CD8-positive, alpha-beta memory T cell (primary cell): Measurements from ENCODE around the gene PACC1. TPM values are rescaled to one million over a fixed set of nuclear protein-coding genes. Genes with fewer than 3 reads are reported as not detected.

ENCODE experiments used
- CTCF ChIA-PET: fragments of 350-600 bp; sonication (Branson Sonifier 250); formaldehyde crosslinking; loops from one replicate; lab custom pipeline; 2021; ENCODE audit warnings: antibody characterized with exemption; lab: Charles Lee
- POLR2A ChIA-PET: fragments of 350-600 bp; sonication (Branson Sonifier 250); formaldehyde crosslinking; loops from one replicate; lab custom pipeline; 2021; ENCODE audit warnings: antibody characterized with exemption; lab: Charles Lee
- DNase-seq, 5 donors: peaks; one replicate each; pipeline versions ENCODE4 v3.0.0 to v3.0.0-alpha.2; 2020 to 2022; ENCODE audit warnings: mixed read lengths in 1 of 5
- H3K27ac ChIP-seq: one replicate; pipeline ENCODE4 v1.7.0; 2013; ENCODE audit warnings: low read depth, mild to moderate bottlenecking, low read length, moderate library complexity
- H3K27me3 ChIP-seq: 2 replicates; pipeline ENCODE4 v1.7.0; 2013; ENCODE audit warnings: low read length, mild to moderate bottlenecking; ENCODE audit not compliant: insufficient read depth, poor library complexity, severe bottlenecking
- H3K36me3 ChIP-seq: 2 replicates; pipeline ENCODE4 v1.7.0; 2013; ENCODE audit warnings: mild to moderate bottlenecking, low read length, moderate library complexity; ENCODE audit not compliant: insufficient read depth
- H3K4me1 ChIP-seq: 2 replicates; pipeline ENCODE4 v1.7.0; 2013; ENCODE audit warnings: mild to moderate bottlenecking, low read length, moderate library complexity; ENCODE audit not compliant: insufficient read depth
- H3K4me3 ChIP-seq: 2 replicates; pipeline ENCODE4 v1.7.0; 2013; ENCODE audit warnings: mild to moderate bottlenecking, low read length
- H3K9me3 ChIP-seq: 2 replicates; pipeline ENCODE4 v1.7.0; 2013; ENCODE audit warnings: mild to moderate bottlenecking, low read length
- H3K27ac Mint-ChIP-seq, 8 donors: one replicate each; pipeline ENCODE4 v1.8.0; 2020 to 2021; ENCODE audit warnings: mixed read lengths in 8 of 8, mild to moderate bottlenecking in 6 of 8, inconsistent platforms in 3 of 8, moderate library complexity in 3 of 8
- H3K27me3 Mint-ChIP-seq, 2 donors: one replicate each; pipeline ENCODE4 v1.8.0; 2020 to 2021; ENCODE audit warnings: mixed read lengths in 2 of 2, mild to moderate bottlenecking in 1 of 2, moderate library complexity in 1 of 2
- H3K36me3 Mint-ChIP-seq, 3 donors: one replicate each; pipeline ENCODE4 v1.8.0; 2020 to 2021; ENCODE audit warnings: mixed read lengths in 3 of 3, inconsistent platforms in 1 of 3, mild to moderate bottlenecking in 1 of 3
- H3K4me1 Mint-ChIP-seq, 3 donors: one replicate each; pipeline ENCODE4 v1.8.0; 2020 to 2021; ENCODE audit warnings: mixed read lengths in 3 of 3, inconsistent platforms in 1 of 3, mild to moderate bottlenecking in 1 of 3
- H3K4me3 Mint-ChIP-seq, 7 donors: one replicate each; pipeline ENCODE4 v1.8.0; 2020 to 2021; ENCODE audit warnings: mixed read lengths in 7 of 7, mild to moderate bottlenecking in 6 of 7, moderate library complexity in 4 of 7, inconsistent platforms in 2 of 7
- H3K9me3 Mint-ChIP-seq, 5 donors: one replicate each; pipeline ENCODE4 v1.8.0; 2020 to 2022; ENCODE audit warnings: mixed read lengths in 5 of 5, mild to moderate bottlenecking in 3 of 5, moderate library complexity in 2 of 5, inconsistent platforms in 1 of 5
- polyA plus RNA-seq: library from polyadenylated mRNA; unstranded; fragments of 300-500 nt; fragmentation: Illumina TruSeq; gene quantifications from one replicate; pipeline ENCODE4 v1.2.3, GENCODE V29; 2021
- total RNA-seq, 2 experiments: library from RNA; stranded (reverse); gene quantifications; one replicate each; pipeline ENCODE4 v1.2.3, GENCODE V29; 2021

PACC1 gene
- total and polyA plus RNA-seq, 3 experiments from 2014 or later = 15.1 to 17.8 (median 16.9) TPM

DNA sequence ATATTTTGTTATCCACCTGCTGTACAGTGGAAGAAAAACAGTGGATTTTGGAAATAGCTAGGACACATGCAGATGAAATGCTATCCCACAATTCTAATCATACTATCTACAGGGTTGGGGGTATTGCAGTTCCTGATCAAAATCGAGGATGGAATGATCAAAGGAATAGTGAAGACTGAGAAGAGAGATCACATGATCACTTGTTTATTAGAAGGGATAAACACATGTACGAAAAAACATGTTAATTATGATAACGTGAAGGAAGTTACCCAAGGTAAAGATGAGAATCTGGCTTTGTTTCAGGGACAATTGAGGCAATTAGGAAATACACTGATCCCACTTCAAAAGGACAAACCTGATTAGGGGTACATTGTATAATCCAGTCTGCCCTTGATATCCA, 9.2 kb upstream of the PACC1 start:
- no peaks in the 10 kb centered on the region for H3K4me1 ChIP-seq
- ChIA-PET CTCF (interaction anchor here (1.0 kb wide), 1 partner anchor 9 kb away, joined by 4 read pairs; the partner anchor contains the start of gene PACC1), POLR2A (no interaction called here)
- no peak overlapping the region for H3K4me3 Mint-ChIP-seq
- H3K4me1 Mint-ChIP-seq = no peaks in the 10 kb centered on the region
- H3K9me3 ChIP-seq = no peaks in the 10 kb centered on the region
- no peaks in the 10 kb centered on the region for H3K9me3 Mint-ChIP-seq
- no peaks in the 10 kb centered on the region for H3K36me3 ChIP-seq
- H3K4me3 ChIP-seq = no peak overlapping the region
- DNase-seq = no peak
- no peaks in the 10 kb centered on the region for H3K36me3 Mint-ChIP-seq
- H3K27me3 Mint-ChIP-seq = peaks cover 0 to 18% of the 10 kb centered on the region in 2 donors
- no peaks in the 10 kb centered on the region for H3K27me3 ChIP-seq
- H3K27ac Mint-ChIP-seq = no peak overlapping the region
- H3K27ac ChIP-seq = no peak overlapping the region

DNA sequence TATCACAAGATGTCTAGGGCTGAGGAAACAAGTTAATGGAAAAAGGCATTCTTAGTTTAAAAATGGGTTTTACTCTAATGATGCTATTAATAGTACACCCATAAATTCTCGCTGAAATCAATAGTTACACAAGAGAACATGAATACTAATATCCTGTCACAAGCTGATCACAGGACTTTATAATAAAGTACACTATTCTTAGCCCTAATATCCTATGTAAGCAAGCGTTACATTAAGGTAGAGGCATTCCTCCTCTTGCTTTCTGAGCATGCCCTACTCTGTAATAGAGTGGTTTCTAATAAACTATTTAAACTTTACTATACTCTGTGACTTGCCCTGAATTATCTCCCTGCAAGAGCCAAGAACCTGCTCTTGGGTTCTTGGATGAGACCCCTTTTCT, 6.5 kb upstream of the PACC1 start:
- Mint-ChIP-seq H3K27me3 (peaks cover 0 to 18% of the 10 kb centered on the region in 2 donors), H3K27ac (no peak overlapping the region), H3K9me3 (no peaks in the 10 kb centered on the region), H3K4me3 (no peak overlapping the region), H3K4me1 (peaks cover 0 to 3% (median 0%) of the 10 kb centered on the region in 3 donors), H3K36me3 (no peaks in the 10 kb centered on the region)
- no peak overlapping the region for H3K27ac ChIP-seq
- no peaks in the 10 kb centered on the region for H3K9me3 ChIP-seq
- no peak for DNase-seq
- H3K36me3 ChIP-seq = no peaks in the 10 kb centered on the region
- no peaks in the 10 kb centered on the region for H3K4me1 ChIP-seq
- CTCF ChIA-PET = no interaction called here
- POLR2A ChIA-PET = no interaction called here
- H3K27me3 ChIP-seq = no peaks in the 10 kb centered on the region
- no peak overlapping the region for H3K4me3 ChIP-seq

DNA sequence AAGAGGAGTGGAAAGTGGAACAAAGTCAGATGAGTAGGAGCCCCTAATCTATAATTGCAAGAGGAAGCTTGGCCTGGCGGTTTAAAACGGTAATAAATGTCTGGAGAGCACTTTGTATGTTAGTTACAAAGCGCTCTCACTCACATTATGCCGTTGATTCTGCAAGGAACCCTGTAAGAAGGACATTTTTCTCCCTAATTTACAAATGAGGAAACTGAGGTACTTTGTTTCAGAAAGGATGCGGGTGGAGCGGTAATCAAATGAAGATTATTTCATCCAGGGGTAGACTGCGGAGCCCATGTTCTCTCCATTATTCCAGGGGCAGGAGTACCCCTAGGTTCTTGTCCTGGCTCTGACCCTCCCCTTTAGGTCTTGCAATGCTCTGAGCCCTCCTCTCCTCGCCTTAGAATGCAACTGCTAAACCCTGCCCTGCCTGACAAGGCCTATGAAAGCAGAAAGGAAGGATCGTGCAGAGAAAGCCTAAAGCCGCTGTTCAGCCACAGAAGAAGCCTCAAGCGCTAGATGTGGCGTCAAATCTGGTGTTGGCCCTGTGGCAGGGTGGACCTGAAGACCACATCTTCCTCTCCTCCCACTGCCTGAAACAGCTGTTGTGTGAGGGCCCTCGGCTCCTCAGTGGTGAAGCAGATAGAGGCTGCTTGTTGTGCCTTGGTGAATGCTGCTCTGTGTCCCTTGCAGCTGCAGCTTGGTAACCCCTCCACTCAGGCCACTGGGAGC, 588 bp upstream of the PACC1 start:
- H3K36me3 Mint-ChIP-seq = peaks cover 0 to 24% (median under 1%) of the 10 kb centered on the region in 3 donors
- Histone ChIP-seq H3K9me3 (no peaks in the 10 kb centered on the region), H3K36me3 (peaks cover 13% of the 10 kb centered on the region), H3K27ac (peak overlapping the region; percentile 55), H3K4me1 (peaks cover 25% of the 10 kb centered on the region), H3K27me3 (no peaks in the 10 kb centered on the region), H3K4me3 (peak overlapping the region; percentile 90)
- CTCF ChIA-PET = interaction anchor here (0.8 to 1.7 kb wide), 3 partner anchors 9 to 380 kb away, joined by 3 to 4 read pairs (median 4); partner anchors contain the start of genes DTL and INTS7
- POLR2A ChIA-PET = interaction anchor here (1.2 kb wide), 1 partner anchor 18 kb away, joined by 10 read pairs; the partner anchor contains the start of gene NENF
- H3K27ac Mint-ChIP-seq = peak overlapping the region; percentile 69 to 99 (median 94)
- no peaks in the 10 kb centered on the region for H3K27me3 Mint-ChIP-seq
- H3K9me3 Mint-ChIP-seq = no peaks in the 10 kb centered on the region
- H3K4me1 Mint-ChIP-seq = peaks cover 33 to 41% (median 34%) of the 10 kb centered on the region in 3 donors
- peak overlapping the region; percentile 90 to 98 (median 92) for H3K4me3 Mint-ChIP-seq
- DNase-seq = peak in 1 of 5 donors; percentile 5

DNA sequence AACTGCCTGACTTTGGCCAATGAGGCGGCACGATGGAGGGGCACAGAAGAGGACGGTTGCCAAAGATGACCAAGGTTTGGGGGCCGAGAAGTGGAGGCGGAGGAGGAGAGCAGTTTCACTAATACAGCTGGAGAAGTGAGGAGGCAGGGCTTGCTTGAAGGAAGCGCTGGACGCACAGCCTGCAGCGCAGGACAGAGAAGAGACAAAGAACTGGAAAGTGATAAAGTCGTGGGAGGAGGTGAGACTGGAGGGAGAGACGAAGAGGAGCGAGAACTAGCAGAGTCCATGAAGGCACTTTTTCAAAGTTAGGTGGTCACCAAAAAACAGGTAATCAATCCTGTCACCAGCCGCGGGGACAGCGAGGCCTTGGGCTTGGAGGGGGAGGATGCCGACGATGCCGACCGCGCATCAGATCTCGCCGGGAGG, 771 bp downstream of the PACC1 start:
- Histone ChIP-seq H3K4me1 (peaks cover 25% of the 10 kb centered on the region), H3K36me3 (peaks cover 22% of the 10 kb centered on the region), H3K9me3 (no peaks in the 10 kb centered on the region), H3K27me3 (no peaks in the 10 kb centered on the region), H3K27ac (peak overlapping the region; percentile 55), H3K4me3 (peak overlapping the region; percentile 90)
- Mint-ChIP-seq H3K27ac (peak overlapping the region in 6 of 8 donors; percentile 67 to 97 (median 80)), H3K9me3 (no peaks in the 10 kb centered on the region), H3K36me3 (peaks cover 9 to 37% (median 10%) of the 10 kb centered on the region in 3 donors), H3K4me1 (peaks cover 33 to 41% (median 36%) of the 10 kb centered on the region in 3 donors), H3K27me3 (no peaks in the 10 kb centered on the region), H3K4me3 (peak overlapping the region; percentile 90 to 98 (median 92))
- DNase-seq = no peak
- ChIA-PET POLR2A (interaction anchor here (0.6 kb wide), 1 partner anchor 128 kb away, joined by 3 read pairs; no protein-coding TSS in a partner anchor), CTCF (no interaction called here)

DNA sequence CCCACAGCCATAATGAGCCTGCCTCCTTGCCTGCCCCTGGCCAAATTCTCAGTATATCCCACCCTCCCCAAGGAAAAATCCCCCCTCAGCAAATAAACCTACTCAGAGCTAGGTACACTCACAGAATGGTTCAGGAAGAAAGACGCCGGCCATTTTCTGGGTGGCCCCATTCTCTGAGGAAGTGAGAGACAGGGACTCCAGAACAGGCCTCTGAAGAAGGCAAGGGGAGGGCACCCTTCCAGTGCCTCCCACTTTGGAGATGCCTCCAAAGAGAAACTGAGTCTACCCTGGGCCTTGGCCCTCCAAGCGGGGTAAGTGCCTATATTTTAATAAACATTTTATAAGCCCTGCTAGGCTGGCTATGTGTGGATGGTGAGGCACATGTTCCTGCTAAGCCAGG, 2.3 kb downstream of the PACC1 start:
- H3K27me3 Mint-ChIP-seq = no peaks in the 10 kb centered on the region
- H3K27ac Mint-ChIP-seq = peak overlapping the region in 1 of 8 donors; percentile 69
- Histone ChIP-seq H3K27ac (no peak overlapping the region), H3K36me3 (peaks cover 26% of the 10 kb centered on the region), H3K9me3 (no peaks in the 10 kb centered on the region), H3K27me3 (no peaks in the 10 kb centered on the region), H3K4me3 (no peak overlapping the region), H3K4me1 (peaks cover 25% of the 10 kb centered on the region)
- no peak for DNase-seq
- H3K9me3 Mint-ChIP-seq = no peaks in the 10 kb centered on the region
- CTCF ChIA-PET = no interaction called here
- peak overlapping the region in 3 of 7 donors; percentile 91 to 96 (median 92) for H3K4me3 Mint-ChIP-seq
- POLR2A ChIA-PET = no interaction called here
- peaks cover 13 to 46% (median 17%) of the 10 kb centered on the region in 3 donors for H3K36me3 Mint-ChIP-seq
- H3K4me1 Mint-ChIP-seq = peaks cover 33 to 41% (median 36%) of the 10 kb centered on the region in 3 donors

DNA sequence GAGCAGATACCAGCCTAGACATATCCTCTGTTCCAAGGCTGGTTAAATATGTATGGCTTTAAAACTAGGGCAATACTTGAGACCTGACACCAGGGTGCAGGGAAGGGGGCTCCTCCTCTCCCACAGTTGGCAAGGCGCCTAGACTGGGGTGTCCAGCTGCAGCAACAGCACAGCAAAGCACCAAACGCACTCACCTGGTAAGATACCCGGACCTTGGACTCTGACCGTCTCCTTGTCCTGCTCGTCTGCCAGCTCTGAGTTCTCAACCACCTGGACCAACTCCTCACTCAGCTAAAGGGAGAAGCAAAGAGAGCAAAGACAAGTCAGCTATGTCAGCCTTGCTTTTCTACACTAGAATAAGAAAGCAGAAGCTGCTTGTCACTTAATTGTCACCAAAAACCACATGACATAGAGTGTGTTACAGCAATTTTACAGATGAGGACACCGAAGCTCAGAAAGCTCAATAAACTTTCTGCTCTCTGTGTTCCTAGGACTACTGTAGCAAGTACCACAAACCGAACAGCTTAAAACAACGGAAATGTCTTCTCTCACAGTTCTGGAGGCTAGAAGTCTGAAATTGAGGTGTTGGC, 4.4 kb downstream of the PACC1 start:
- Histone ChIP-seq H3K27me3 (no peaks in the 10 kb centered on the region), H3K4me3 (no peak overlapping the region), H3K4me1 (peaks cover 20% of the 10 kb centered on the region), H3K36me3 (peaks cover 26% of the 10 kb centered on the region), H3K9me3 (no peaks in the 10 kb centered on the region), H3K27ac (no peak overlapping the region)
- Mint-ChIP-seq H3K4me1 (peaks cover 26 to 36% (median 35%) of the 10 kb centered on the region in 3 donors), H3K36me3 (peaks cover 14 to 63% (median 18%) of the 10 kb centered on the region in 3 donors), H3K9me3 (no peaks in the 10 kb centered on the region), H3K4me3 (peak overlapping the region in 1 of 7 donors; percentile 55), H3K27ac (peak overlapping the region in 1 of 8 donors; percentile 23), H3K27me3 (no peaks in the 10 kb centered on the region)
- ChIA-PET POLR2A (no interaction called here), CTCF (no interaction called here)
- no peak for DNase-seq

DNA sequence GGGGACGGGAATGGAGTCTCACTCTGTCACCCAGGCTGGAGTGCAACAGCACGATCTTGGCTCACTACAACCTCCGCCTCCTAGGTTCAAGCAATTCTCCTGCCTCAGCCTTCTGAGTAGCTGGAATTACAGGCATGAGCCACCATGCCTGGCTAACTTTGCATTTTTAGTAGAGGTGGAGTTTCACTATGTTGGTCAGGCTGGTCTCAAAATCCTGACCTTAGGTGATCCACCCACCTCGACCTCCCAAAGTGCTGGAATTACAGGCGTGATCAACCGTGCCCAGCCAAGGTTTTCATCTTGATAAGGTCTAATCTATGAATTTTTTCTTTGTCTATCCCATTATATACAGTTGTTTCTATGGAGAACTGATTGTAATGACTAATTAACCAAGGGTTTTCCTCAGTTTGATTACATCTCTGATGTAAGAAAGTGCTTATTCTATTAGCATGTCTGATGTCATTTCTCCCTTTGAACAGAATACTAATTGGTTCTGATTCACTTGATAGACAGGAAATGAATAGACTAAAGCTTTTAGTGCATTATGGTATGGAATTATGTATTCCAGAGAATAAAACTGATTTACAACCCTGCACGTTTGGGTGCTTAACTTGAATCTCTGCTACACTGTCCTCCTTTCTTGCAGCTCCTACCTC, 11.9 kb downstream of the PACC1 start:
- POLR2A ChIA-PET = no interaction called here
- peaks cover 19 to 51% (median 20%) of the 10 kb centered on the region in 3 donors for H3K36me3 Mint-ChIP-seq
- no peaks in the 10 kb centered on the region for H3K27me3 ChIP-seq

More for the DNA sequence above, 11.9 kb downstream of the PACC1 start:
- H3K9me3 ChIP-seq = no peaks in the 10 kb centered on the region
- Mint-ChIP-seq H3K27ac (peak overlapping the region in 2 of 8 donors; percentile 38 to 47), H3K4me3 (no peak overlapping the region), H3K27me3 (peaks cover 0 to 3% of the 10 kb centered on the region in 2 donors), H3K9me3 (peaks cover 0 to 3% (median 2%) of the 10 kb centered on the region in 5 donors), H3K4me1 (peaks cover 14 to 20% (median 18%) of the 10 kb centered on the region in 3 donors)
- no peak overlapping the region for H3K4me3 ChIP-seq
- H3K36me3 ChIP-seq = peaks cover 3% of the 10 kb centered on the region
- no peak for DNase-seq
- CTCF ChIA-PET = no interaction called here
- H3K4me1 ChIP-seq = no peaks in the 10 kb centered on the region
- H3K27ac ChIP-seq = no peak overlapping the region
